NK-92 (cell line): ENCODE measurements around the gene PTCHD4.
"Not testable (repeated sequence)": the region's sequence is repeated elsewhere in the genome, so short reads cannot be mapped to it uniquely, and the experiment has no call there.

Experiments used
- DNase-seq: peaks from one replicate; lab custom pipeline; 2025; ENCODE audit not compliant: unreplicated experiment; lab: John Stamatoyannopoulos, UW

The PTCHD4 gene

GRCh38 chr6:48111143-48111506, at the start of gene PTCHD4:
Gene PTCHD4, minus strand, starts transcription at chr6:48111197. Its CDS starts 42,240 bp downstream, at chr6:48068957.
- no peak for DNase-seq

DNA sequence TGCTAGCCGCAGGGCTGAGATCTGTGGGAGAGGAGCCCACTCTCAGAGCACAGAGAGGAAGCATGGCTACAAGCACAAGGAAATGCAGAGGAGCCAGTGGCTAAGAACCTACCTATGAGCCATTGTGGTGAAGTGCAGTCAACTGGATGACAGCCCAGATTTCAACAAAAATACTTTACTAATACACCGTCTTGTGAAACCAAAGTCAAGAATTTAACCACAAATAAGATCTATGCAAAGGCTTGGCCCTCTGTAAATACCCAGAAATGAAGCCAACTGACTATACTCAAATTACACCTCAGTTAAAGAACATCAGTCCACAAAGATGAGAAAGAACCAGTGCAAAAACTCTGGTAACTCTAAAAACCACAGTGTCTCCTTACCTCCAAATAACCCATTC, 40.1 kb upstream of the PTCHD4 start:
- no peak for DNase-seq

- no peak for DNase-seq
These were observed 39.7 kb upstream of the PTCHD4 start for GRCh38 chr6:48150701-48151100.

DNA sequence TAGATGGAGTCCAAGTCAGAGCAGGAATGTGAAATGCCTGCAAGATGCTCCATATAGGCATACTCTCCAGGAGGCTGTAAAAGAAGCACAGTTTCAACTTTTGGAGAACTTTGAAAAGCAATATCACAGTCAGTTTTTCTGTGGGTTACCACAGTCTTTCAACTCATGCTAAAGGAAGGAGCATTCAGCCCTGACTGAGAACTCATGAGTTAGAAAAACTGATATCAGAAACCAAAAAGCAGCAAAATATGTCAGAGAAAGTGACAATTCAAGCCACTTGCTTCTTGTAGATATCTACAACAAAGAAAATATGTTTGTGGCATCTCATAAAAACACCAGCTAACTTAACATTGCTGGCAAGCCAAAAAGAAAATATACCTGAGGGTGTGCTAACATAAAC, 36.1 kb upstream of the PTCHD4 start:
- DNase-seq, result no peak

DNA sequence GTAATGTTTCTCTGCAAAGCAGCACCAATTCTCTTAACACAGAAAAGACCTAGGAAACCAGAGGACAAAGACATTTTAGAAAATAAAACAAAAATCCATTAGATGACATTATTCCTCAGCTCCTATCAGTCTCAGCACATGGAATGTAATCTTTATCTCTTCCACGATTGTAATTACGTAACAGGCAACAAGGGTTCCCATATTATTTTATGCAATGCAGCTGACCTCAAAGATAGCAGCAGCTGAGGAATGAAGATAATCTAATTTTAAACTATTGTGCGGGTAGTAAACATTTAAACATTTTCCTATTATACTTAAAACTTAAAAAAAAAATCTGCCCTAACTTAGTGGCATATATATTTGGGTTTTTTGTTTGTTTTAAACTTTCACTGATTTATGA, 33.0 kb upstream of the PTCHD4 start:
- DNase-seq, result no peak

DNA sequence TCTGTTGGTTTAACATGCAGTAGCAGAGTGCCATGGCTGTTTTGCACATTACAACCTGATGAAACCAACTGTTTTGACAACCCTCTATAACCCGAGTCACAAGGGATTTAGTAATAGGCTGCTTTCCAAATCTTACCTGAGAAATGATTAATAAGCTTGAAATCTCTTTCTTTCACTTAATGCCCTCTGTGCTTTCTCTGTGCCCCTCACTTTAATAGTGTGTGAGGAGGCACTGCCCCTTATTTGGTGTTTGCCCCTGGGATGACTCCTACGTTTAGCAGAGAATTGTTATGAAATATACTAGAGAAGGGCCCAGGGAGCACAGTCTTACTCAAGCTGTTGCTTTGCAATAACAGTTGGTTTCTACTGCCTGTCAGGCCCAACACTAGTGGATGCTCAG, 31.0 kb upstream of the PTCHD4 start:
- DNase-seq, result no peak

DNA sequence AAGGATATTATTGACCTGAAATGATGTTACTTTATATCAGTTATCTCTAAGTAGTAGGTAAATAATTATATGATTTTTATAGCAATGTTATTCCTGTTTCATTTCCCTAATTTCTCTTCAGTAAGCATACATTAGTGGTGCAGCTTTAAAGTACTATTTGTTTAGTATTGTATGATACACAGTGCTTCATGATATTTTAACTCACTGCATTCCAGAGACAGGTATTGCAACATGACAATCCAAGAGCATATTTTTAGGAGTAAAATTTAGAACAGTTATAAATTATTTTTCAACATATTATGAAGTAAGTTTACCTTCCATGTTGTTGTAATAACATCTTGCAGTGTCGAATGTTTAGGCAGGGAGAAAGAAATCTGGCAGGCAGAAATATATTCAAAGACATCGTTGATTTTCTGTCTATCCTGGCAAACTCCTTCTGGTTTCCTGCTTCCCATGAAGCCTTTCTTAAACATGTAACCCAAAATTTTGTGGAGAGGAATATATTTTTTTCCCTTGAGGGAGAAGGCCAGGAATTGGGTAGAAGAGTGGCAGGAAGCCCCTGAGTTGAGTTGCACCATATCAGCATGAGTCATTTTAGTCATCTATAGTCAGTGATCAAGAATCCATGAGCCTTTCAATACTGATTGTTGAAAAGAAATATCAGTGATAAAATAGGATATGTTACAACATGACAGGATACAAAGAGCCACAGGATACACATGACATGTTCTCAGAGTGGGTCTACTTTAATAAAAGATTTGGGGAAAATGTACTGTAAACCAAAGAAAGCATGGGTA, 29.0 kb upstream of the PTCHD4 start:
- no peak for DNase-seq

GRCh38 chr6:48136856-48137255, 25.9 kb upstream of the PTCHD4 start:
- DNase-seq, result no peak

- no peak for DNase-seq
These were observed 24.5 kb upstream of the PTCHD4 start for GRCh38 chr6:48135323-48136084.

DNA sequence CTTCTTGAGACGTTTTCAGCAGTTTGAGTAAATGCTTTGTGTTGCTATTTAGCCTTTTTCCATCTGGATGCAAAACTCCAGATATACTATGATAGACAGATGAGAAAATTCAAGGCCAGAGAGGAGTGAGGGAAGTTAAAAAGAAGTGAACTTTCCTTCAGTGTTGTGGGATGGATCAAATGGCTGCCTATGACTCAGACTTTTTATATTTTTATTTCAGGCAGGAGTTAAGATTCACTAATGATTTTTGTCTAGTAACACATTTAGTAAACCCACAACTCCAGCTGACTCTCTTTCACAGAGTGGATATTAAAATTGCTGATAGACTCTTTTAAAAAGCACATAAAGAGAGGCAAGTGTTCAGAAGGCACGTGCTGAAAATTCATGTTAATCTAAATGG, 23.2 kb upstream of the PTCHD4 start:
- no peak for DNase-seq

DNA sequence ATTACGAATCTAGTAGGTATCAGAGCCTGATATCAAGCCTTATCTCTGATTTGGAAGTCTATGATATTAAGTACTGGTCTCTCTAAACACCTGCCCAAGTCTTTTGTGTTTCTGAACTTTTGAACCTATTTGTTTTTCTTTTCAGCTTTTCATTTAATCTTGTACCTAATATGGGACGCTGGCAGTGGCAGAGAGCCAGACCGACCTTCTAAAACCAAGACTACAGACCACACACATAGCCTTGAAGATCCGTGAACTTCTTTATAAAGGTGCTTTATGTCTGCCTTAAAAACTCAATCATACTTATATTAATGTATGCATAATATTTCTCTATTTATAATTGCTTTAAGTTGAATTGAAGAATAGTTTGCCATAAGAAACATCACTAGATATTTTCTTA, 12.6 kb upstream of the PTCHD4 start:
- no peak for DNase-seq

GRCh38 chr6:48121983-48122749, 11.2 kb upstream of the PTCHD4 start:
- not testable (repeated sequence) for DNase-seq

- no peak for DNase-seq
These were observed 6.0 kb upstream of the PTCHD4 start for GRCh38 chr6:48116699-48117645.

- no peak for DNase-seq
These were observed 2.1 kb upstream of the PTCHD4 start for GRCh38 chr6:48113130-48113529.

- DNase-seq, result no peak
These were observed 578 bp upstream of the PTCHD4 start for GRCh38 chr6:48111575-48111974.

- DNase-seq, result no peak
These were observed 408 bp downstream of the PTCHD4 start for GRCh38 chr6:48110436-48111142.

- DNase-seq, result no peak
These were observed 1.1 kb downstream of the PTCHD4 start for GRCh38 chr6:48109944-48110343.

DNA sequence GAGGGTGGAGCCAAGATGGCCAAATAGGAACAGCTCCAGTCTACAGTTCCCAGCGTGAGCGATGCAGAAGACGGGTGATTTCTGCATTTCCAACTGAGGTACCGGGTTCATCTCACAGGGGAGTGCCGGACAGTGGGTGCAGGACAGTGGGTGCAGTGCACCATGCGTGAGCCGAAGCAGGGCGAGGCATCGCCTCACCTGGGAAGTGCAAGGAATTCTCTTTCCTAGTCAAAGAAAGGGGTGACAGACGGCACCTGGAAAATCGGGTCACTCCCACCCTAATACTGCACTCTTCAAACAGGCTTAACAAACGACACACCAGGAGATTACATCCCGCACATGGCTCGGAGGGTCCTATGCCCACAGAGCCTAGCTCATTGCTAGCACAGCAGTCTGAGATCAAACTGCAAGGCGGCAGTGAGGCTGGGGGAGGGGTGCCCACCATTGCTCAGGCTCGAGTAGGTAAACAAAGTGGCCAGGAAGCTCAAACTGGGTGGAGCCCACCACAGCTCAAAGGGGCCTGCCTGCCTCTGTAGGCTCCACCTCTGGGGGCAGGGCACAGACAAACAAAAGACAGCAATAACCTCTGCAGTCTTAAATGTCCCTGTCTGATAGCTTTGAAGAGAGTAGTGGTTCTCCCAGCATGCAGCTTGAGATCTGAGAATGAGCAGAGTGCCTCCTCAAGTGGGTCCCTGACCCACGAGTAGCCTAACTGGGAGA, 8.4 kb downstream of the PTCHD4 start:
- DNase-seq, result not testable (repeated sequence)

GRCh38 chr6:48101290-48101689, 9.7 kb downstream of the PTCHD4 start:
- DNase-seq, result no peak

DNA sequence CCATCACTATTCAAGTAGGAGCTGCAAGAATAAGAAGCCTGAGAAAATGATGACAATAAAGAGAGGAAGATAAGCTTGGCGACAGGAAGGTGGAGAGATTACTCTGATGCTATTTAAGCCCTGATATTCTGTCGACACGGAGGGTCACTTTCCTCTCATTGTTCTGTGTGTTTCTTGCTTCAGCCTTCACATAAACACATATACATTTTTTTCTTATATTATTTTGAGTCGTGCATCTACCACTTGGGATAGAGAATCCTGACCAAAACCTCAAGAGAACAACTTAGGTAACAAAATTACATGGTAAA, 10.5 kb downstream of the PTCHD4 start:
- DNase-seq, result no peak
